Thyroid gland (tissue), 4 donors: ENCODE results near the gene INVS.

ENCODE experiments used
- CTCF ChIP-seq, 6 experiments: fragments of 200-600 bp in 3 of 6; fragments of 450-650 bp in 3 of 6; sonication (generic) in 3 of 6; IDR thresholded peaks; one replicate each; pipeline ENCODE4 v1.5.1; 2016 to 2019; ENCODE audit warnings: antibody characterized with exemption in 6 of 6, mild to moderate bottlenecking in 2 of 6, inconsistent platforms in 1 of 6, moderate library complexity in 1 of 6
- POLR2A ChIP-seq, 2 donors: fragments of 450-650 bp; IDR thresholded peaks; one replicate each; pipeline ENCODE4 v1.6.1; 2017; ENCODE audit warnings: antibody characterized with exemption in 2 of 2, mild to moderate bottlenecking in 2 of 2, moderate library complexity in 1 of 2

GRCh38 chr9:100229136-100229535 lies 130.1 kb downstream of the INVS start:
- TF ChIP-seq CTCF (IDR thresholded peaks at IDR 0.05) (no peak), POLR2A (IDR thresholded peaks at IDR 0.05) (no peak)
